OCI-LY7 (cell line): ENCODE results near the gene AMIGO2.

Experiments used
- EZH2phosphoT487 ChIP-seq: fragments of 200-600 bp; sonication (generic); IDR thresholded peaks from 2 replicates; pipeline ENCODE4 v1.6.1; 2018; ENCODE audit warnings: low read depth, borderline replicate concordance, mild to moderate bottlenecking, mixed run types, antibody characterized with exemption, low read length, moderate library complexity, mixed read lengths
- TF ChIP-seq, protein P1 (sequence below): fragments of 200-600 bp; sonication (generic); conservative IDR thresholded peaks from 2 replicates; pipeline ENCODE4 v1.5.1; 2014; ENCODE audit warnings: mild to moderate bottlenecking, antibody characterized with exemption, low read length, moderate library complexity, mixed read lengths

DNA sequence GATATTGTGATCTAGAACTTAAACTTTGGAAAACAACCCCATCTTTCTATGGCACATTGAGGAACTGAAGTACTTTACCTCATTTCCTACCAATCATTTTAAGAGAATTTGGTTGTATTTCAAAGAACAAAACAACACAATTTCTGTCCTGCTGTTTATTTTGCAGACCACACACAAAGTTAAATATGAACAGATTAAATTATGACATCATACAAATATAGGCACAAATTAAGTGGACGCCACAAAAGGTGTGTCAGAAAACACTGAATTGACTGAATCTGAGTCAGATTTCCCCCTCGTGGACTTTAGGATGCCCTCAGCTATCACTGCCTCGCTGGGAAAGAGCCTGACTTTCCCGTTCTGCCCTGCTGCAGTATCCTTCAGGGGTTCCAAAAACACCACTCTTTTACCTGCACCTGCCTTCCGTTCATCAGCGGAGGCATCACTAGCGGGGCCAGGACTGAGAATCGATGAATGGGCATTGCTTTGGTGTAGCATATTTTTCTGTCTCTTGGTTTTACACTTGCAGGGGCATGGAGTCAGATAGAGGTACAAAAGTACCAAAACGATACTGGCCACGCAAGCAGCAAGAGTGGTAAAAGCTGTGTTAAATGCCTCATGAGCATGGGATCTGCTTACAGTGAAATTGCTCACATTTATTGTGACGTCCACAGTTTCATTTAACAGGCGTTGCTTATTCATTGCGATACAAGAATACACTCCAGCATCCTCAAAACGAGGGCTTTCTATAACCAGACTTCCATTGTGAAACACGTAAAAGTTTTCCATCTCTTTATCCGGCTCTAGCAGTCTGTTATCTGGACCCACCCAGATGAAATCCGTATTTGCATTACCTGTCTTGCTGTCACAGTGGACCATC, 2.3 kb downstream of the AMIGO2 start:
- TF ChIP-seq, protein P1, sequence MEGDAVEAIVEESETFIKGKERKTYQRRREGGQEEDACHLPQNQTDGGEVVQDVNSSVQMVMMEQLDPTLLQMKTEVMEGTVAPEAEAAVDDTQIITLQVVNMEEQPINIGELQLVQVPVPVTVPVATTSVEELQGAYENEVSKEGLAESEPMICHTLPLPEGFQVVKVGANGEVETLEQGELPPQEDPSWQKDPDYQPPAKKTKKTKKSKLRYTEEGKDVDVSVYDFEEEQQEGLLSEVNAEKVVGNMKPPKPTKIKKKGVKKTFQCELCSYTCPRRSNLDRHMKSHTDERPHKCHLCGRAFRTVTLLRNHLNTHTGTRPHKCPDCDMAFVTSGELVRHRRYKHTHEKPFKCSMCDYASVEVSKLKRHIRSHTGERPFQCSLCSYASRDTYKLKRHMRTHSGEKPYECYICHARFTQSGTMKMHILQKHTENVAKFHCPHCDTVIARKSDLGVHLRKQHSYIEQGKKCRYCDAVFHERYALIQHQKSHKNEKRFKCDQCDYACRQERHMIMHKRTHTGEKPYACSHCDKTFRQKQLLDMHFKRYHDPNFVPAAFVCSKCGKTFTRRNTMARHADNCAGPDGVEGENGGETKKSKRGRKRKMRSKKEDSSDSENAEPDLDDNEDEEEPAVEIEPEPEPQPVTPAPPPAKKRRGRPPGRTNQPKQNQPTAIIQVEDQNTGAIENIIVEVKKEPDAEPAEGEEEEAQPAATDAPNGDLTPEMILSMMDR, result no peak
- no peak for TF ChIP-seq EZH2phosphoT487
